Neural progenitor cell (in vitro differentiated cells): ENCODE results near the gene HERC6. TPM values are rescaled to one million over a fixed set of nuclear protein-coding genes. Genes with fewer than 3 reads are reported as not detected.

ENCODE experiments used
- DNase-seq: peaks from one replicate; pipeline ENCODE4 v3.0.0-alpha.2; 2016; ENCODE audit warnings: low spot score
- H2AFZ ChIP-seq: fragments of 200-600 bp; sonication (generic); replicated peaks from 2 replicates; pipeline ENCODE4 v1.6.1; 2016; ENCODE audit warnings: antibody characterized with exemption
- H3F3A ChIP-seq: fragments of 200-600 bp; sonication (generic); 2 replicates; pipeline ENCODE4 v1.6.1; 2016; ENCODE audit warnings: antibody characterized with exemption, low read depth
- H3K27ac ChIP-seq: fragments of 200-600 bp; sonication (generic); 2 replicates; pipeline ENCODE4 v1.5.1; 2016; ENCODE audit warnings: mild to moderate bottlenecking
- H3K27me3 ChIP-seq: fragments of 200-600 bp; sonication (generic); 2 replicates; pipeline ENCODE4 v1.6.1; 2016; ENCODE audit warnings: mild to moderate bottlenecking, moderate library complexity
- H3K36me3 ChIP-seq: fragments of 200-600 bp; sonication (generic); 2 replicates; pipeline ENCODE4 v1.5.1; 2016
- H3K4me1 ChIP-seq: fragments of 200-600 bp; sonication (generic); 2 replicates; pipeline ENCODE4 v1.6.1; 2016; ENCODE audit warnings: mixed run types
- H3K4me2 ChIP-seq: fragments of 200-600 bp; sonication (generic); 2 replicates; pipeline ENCODE4 v1.6.1; 2016
- H3K4me3 ChIP-seq: fragments of 200-600 bp; sonication (generic); 2 replicates; pipeline ENCODE4 v1.5.1; 2016
- H3K79me2 ChIP-seq: fragments of 200-600 bp; sonication (generic); 2 replicates; pipeline ENCODE4 v1.6.1; 2016; ENCODE audit warnings: low read depth
- H3K9ac ChIP-seq: fragments of 200-600 bp; sonication (generic); 2 replicates; pipeline ENCODE4 v1.6.1; 2016
- H3K9me3 ChIP-seq: fragments of 200-600 bp; sonication (generic); 2 replicates; pipeline ENCODE4 v1.5.1; 2016; ENCODE audit warnings: low read depth
- H4K20me1 ChIP-seq: fragments of 200-600 bp; sonication (generic); 2 replicates; pipeline ENCODE4 v1.6.1; 2016; ENCODE audit warnings: low read depth
- H3K27ac Mint-ChIP-seq: 3 replicates; pipeline ENCODE4 v1.8.0; 2021; ENCODE audit warnings: mixed read lengths
- H3K27me3 Mint-ChIP-seq: 2 replicates; pipeline ENCODE4 v1.8.0; 2022; ENCODE audit warnings: low read depth, mild to moderate bottlenecking, inconsistent platforms, moderate library complexity, mixed read lengths; ENCODE audit not compliant: insufficient read depth
- H3K36me3 Mint-ChIP-seq: 3 replicates; pipeline ENCODE4 v1.8.0; 2021; ENCODE audit warnings: mixed read lengths
- H3K4me1 Mint-ChIP-seq: 3 replicates; pipeline ENCODE4 v1.8.0; 2021; ENCODE audit warnings: mixed read lengths
- H3K4me3 Mint-ChIP-seq: 3 replicates; pipeline ENCODE4 v1.8.0; 2021; ENCODE audit warnings: mild to moderate bottlenecking, moderate library complexity, mixed read lengths
- H3K9me3 Mint-ChIP-seq: 3 replicates; pipeline ENCODE4 v1.8.0; 2020; ENCODE audit warnings: mixed read lengths
- EZH2 ChIP-seq: fragments of 200-600 bp; sonication (generic); IDR thresholded peaks from 2 replicates; pipeline ENCODE4 v1.6.1; 2017; ENCODE audit warnings: antibody characterized with exemption, mild to moderate bottlenecking, moderate library complexity
- EZH2phosphoT487 ChIP-seq: fragments of 200-600 bp; sonication (generic); IDR thresholded peaks from 2 replicates; pipeline ENCODE4 v1.6.1; 2017; ENCODE audit warnings: antibody characterized with exemption
- total RNA-seq: library from RNA; depleted of rRNA; stranded (reverse); fragments of >200 nt; gene quantifications from 2 replicates; pipeline ENCODE4 v1.2.3, GENCODE V29; 2015; ENCODE audit warnings: low replicate concordance
- TF ChIP-seq, protein P1 (sequence below): fragments of 200-600 bp; sonication (generic); IDR thresholded peaks from 2 replicates; pipeline ENCODE4 v1.5.1; 2017; ENCODE audit warnings: antibody characterized with exemption, mild to moderate bottlenecking

Gene HERC6
- total RNA-seq, 1 donor from 2014 or later, result 0.24 TPM

DNA sequence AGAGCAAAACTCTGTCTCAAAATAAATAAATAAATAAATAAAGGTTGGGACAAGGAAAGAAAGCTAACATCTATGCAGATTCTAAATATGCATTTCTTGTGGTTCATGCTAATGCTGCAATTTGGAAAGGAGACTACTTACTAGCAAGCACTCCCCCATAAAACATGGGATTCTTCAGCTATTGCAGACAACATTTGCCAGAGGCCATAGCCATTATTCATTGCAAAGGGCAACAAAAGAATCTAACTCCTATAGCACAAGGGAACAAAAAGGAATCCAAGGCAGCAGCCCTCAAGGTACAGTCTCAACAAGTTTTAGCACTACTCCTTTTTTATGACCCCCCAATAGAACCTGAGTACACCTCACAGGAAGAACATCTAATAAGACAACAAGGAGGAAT, 70.2 kb downstream of the HERC6 start:
- Mint-ChIP-seq H3K27ac (no peak overlapping the region), H3K36me3 (no peaks in the 10 kb centered on the region), H3K27me3 (peaks cover 2% of the 10 kb centered on the region), H3K4me1 (peaks cover 3% of the 10 kb centered on the region), H3K9me3 (peaks cover 2% of the 10 kb centered on the region), H3K4me3 (no peak overlapping the region)
- H3K4me2 ChIP-seq, result no peak overlapping the region
- TF ChIP-seq EZH2, result no peak
- TF ChIP-seq, protein P1, sequence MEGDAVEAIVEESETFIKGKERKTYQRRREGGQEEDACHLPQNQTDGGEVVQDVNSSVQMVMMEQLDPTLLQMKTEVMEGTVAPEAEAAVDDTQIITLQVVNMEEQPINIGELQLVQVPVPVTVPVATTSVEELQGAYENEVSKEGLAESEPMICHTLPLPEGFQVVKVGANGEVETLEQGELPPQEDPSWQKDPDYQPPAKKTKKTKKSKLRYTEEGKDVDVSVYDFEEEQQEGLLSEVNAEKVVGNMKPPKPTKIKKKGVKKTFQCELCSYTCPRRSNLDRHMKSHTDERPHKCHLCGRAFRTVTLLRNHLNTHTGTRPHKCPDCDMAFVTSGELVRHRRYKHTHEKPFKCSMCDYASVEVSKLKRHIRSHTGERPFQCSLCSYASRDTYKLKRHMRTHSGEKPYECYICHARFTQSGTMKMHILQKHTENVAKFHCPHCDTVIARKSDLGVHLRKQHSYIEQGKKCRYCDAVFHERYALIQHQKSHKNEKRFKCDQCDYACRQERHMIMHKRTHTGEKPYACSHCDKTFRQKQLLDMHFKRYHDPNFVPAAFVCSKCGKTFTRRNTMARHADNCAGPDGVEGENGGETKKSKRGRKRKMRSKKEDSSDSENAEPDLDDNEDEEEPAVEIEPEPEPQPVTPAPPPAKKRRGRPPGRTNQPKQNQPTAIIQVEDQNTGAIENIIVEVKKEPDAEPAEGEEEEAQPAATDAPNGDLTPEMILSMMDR, result no peak
- TF ChIP-seq EZH2phosphoT487, result no peak
- H3K79me2 ChIP-seq, result no peaks in the 10 kb centered on the region
- no peak overlapping the region for H3K27ac ChIP-seq
- H3F3A ChIP-seq, result no peaks in the 10 kb centered on the region
- H2AFZ ChIP-seq, result no peak overlapping the region
- H3K9ac ChIP-seq, result no peak overlapping the region
- no peaks in the 10 kb centered on the region for H4K20me1 ChIP-seq
- H3K4me3 ChIP-seq, result no peak overlapping the region
- no peak for DNase-seq
- no peaks in the 10 kb centered on the region for H3K27me3 ChIP-seq
- no peaks in the 10 kb centered on the region for H3K4me1 ChIP-seq
- H3K9me3 ChIP-seq, result no peaks in the 10 kb centered on the region
- H3K36me3 ChIP-seq, result no peaks in the 10 kb centered on the region

DNA sequence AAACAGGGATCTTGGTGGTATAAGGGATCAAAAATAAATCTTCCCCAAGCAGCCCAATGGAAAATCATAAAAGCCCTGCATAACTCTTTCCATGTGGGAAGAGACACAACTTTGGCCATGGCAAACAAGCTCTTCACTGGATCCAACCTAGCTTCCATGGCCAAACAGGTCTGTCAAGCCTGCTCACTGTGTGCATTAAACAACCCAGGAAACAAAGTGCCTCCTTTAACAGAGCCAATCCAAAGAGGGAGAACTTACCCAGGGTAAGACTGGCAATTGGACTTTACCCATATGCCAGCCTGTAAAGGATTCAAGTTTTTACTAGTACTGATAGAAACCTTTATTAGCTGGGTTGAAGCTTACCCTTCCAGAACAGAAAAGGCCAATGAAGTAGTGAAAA, 70.6 kb downstream of the HERC6 start:
- Mint-ChIP-seq H3K27me3 (peaks cover 2% of the 10 kb centered on the region), H3K27ac (no peak overlapping the region), H3K36me3 (no peaks in the 10 kb centered on the region), H3K4me3 (no peak overlapping the region), H3K9me3 (peaks cover 2% of the 10 kb centered on the region), H3K4me1 (peaks cover 3% of the 10 kb centered on the region)
- Histone ChIP-seq H3K4me1 (no peaks in the 10 kb centered on the region), H3K4me3 (no peak overlapping the region), H3F3A (no peaks in the 10 kb centered on the region), H3K79me2 (no peaks in the 10 kb centered on the region), H2AFZ (no peak overlapping the region), H3K27ac (no peak overlapping the region), H4K20me1 (no peaks in the 10 kb centered on the region), H3K36me3 (no peaks in the 10 kb centered on the region), H3K9ac (no peak overlapping the region), H3K9me3 (no peaks in the 10 kb centered on the region), H3K4me2 (no peak overlapping the region), H3K27me3 (no peaks in the 10 kb centered on the region)
- DNase-seq, result no peak
- TF ChIP-seq EZH2 (no peak), EZH2phosphoT487 (no peak)
- TF ChIP-seq, protein P1, result no peak

DNA sequence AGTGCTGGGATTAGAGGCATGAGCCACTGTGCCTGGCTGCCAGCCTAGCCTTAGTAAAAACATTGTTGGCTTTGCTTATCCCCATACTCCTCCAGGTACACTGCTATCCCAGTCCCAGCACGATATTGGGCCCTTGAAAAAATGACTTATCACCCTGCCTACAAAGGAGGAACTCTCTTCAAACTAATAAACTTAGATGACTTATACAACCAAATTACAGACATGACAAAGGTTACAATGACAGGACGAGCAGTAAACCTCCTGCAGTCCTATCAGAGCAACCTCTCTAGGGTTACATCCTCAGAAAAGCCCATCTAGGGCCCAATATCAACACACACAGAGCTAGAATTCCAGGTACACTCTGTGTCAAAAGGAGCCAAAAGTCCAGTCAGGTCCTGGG, 72.6 kb downstream of the HERC6 start:
- peaks cover under 1% of the 10 kb centered on the region for H3K27me3 ChIP-seq
- H3K9me3 ChIP-seq, result no peaks in the 10 kb centered on the region
- no peak overlapping the region for H3K27ac Mint-ChIP-seq
- H3K4me3 Mint-ChIP-seq, result no peak overlapping the region
- H2AFZ ChIP-seq, result no peak overlapping the region
- H3K27ac ChIP-seq, result no peak overlapping the region
- no peak overlapping the region for H3K9ac ChIP-seq
- H4K20me1 ChIP-seq, result no peaks in the 10 kb centered on the region
- no peak overlapping the region for H3K4me2 ChIP-seq
- H3K36me3 Mint-ChIP-seq, result no peaks in the 10 kb centered on the region
- no peak for TF ChIP-seq EZH2phosphoT487
- TF ChIP-seq, protein P1, result no peak
- no peak for TF ChIP-seq EZH2
- H3K79me2 ChIP-seq, result no peaks in the 10 kb centered on the region
- H3K9me3 Mint-ChIP-seq, result peaks cover 2% of the 10 kb centered on the region
- peaks cover 3% of the 10 kb centered on the region for H3K4me1 Mint-ChIP-seq
- peaks cover 4% of the 10 kb centered on the region for H3K27me3 Mint-ChIP-seq
- H3K4me1 ChIP-seq, result peaks cover 4% of the 10 kb centered on the region
- no peak overlapping the region for H3K4me3 ChIP-seq
- H3K36me3 ChIP-seq, result no peaks in the 10 kb centered on the region
- peaks cover 4% of the 10 kb centered on the region for H3F3A ChIP-seq
- DNase-seq, result no peak
